ENCODE results near the gene WDR82. TPM values are rescaled to one million over a fixed set of nuclear protein-coding genes. Genes with fewer than 3 reads are reported as not detected.
A peak's percentile ranks its signal among the peaks of the same experiment; 100 is the strongest.

WDR82 gene
- total RNA-seq, 2 donors from 2014 or later: 78.4 to 84.2 TPM

- Histone ChIP-seq H3K4me3 (ENCODE audit: low read length) (no peak overlapping the region), H3K27me3 (ENCODE audit: control insufficient read depth, insufficient read depth, low read length, poor library complexity, severe bottlenecking) (no peaks in the 10 kb centered on the region), H3K9me3 (ENCODE audit: control insufficient read depth, low read length) (no peaks in the 10 kb centered on the region), H3K9ac (ENCODE audit: extremely low read depth, low read length, poor library complexity, severe bottlenecking) (no peak overlapping the region), H3K27ac (ENCODE audit: low read depth, low read length) (no peak overlapping the region), H3K36me3 (ENCODE audit: control insufficient read depth, insufficient read depth, low read length) (peaks cover 24% of the 10 kb centered on the region), H3K4me1 (ENCODE audit: control insufficient read depth, insufficient read depth, low read length) (peaks cover 8% of the 10 kb centered on the region)
- Mint-ChIP-seq H3K36me3 (ENCODE audit: low read depth) (peaks cover 25% of the 10 kb centered on the region), H3K4me1 (peaks cover 10% of the 10 kb centered on the region), H3K4me3 (no peak overlapping the region), H3K27me3 (ENCODE audit: insufficient read depth) (no peaks in the 10 kb centered on the region), H3K27ac (no peak overlapping the region), H3K9me3 (no peaks in the 10 kb centered on the region)
- TF ChIP-seq, protein P1, sequence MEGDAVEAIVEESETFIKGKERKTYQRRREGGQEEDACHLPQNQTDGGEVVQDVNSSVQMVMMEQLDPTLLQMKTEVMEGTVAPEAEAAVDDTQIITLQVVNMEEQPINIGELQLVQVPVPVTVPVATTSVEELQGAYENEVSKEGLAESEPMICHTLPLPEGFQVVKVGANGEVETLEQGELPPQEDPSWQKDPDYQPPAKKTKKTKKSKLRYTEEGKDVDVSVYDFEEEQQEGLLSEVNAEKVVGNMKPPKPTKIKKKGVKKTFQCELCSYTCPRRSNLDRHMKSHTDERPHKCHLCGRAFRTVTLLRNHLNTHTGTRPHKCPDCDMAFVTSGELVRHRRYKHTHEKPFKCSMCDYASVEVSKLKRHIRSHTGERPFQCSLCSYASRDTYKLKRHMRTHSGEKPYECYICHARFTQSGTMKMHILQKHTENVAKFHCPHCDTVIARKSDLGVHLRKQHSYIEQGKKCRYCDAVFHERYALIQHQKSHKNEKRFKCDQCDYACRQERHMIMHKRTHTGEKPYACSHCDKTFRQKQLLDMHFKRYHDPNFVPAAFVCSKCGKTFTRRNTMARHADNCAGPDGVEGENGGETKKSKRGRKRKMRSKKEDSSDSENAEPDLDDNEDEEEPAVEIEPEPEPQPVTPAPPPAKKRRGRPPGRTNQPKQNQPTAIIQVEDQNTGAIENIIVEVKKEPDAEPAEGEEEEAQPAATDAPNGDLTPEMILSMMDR (conservative IDR thresholded peaks at IDR 0.05): no peak
- DNase-seq: no peak
- WGBS, 2 experiments (ENCODE audit: insufficient coverage in 1 of 2, insufficient read length in 1 of 2): 90 to 92% methylated on average over 3 of the region's 3 CpGs
Observed at GRCh38 chr3:52218026-52218425, 60.4 kb downstream of the WDR82 start.

GRCh38 chr3:52217409-52217805 lies 61.0 kb downstream of the WDR82 start:
- TF ChIP-seq, protein P1 (conservative IDR thresholded peaks at IDR 0.05): no peak
- Mint-ChIP-seq H3K4me1 (peaks cover 10% of the 10 kb centered on the region), H3K9me3 (no peaks in the 10 kb centered on the region), H3K27ac (no peak overlapping the region), H3K36me3 (ENCODE audit: low read depth) (peaks cover 30% of the 10 kb centered on the region), H3K27me3 (ENCODE audit: insufficient read depth) (no peaks in the 10 kb centered on the region), H3K4me3 (no peak overlapping the region)
- peaks cover 8% of the 10 kb centered on the region for H3K4me1 ChIP-seq (ENCODE audit: control insufficient read depth, insufficient read depth, low read length)
- no peak overlapping the region for H3K9ac ChIP-seq (ENCODE audit: extremely low read depth, low read length, poor library complexity, severe bottlenecking)
- H3K27ac ChIP-seq (ENCODE audit: low read depth, low read length): no peak overlapping the region
- 90 to 92% methylated on average over 6 to 10 of the region's 10 CpGs for WGBS, 2 experiments (ENCODE audit: insufficient coverage in 1 of 2, insufficient read length in 1 of 2)
- H3K36me3 ChIP-seq (ENCODE audit: control insufficient read depth, insufficient read depth, low read length): peaks cover 28% of the 10 kb centered on the region
- no peak overlapping the region for H3K4me3 ChIP-seq (ENCODE audit: low read length)
- H3K27me3 ChIP-seq (ENCODE audit: control insufficient read depth, insufficient read depth, low read length, poor library complexity, severe bottlenecking): no peaks in the 10 kb centered on the region
- peak; percentile 50 for DNase-seq
- no peaks in the 10 kb centered on the region for H3K9me3 ChIP-seq (ENCODE audit: control insufficient read depth, low read length)

DNA sequence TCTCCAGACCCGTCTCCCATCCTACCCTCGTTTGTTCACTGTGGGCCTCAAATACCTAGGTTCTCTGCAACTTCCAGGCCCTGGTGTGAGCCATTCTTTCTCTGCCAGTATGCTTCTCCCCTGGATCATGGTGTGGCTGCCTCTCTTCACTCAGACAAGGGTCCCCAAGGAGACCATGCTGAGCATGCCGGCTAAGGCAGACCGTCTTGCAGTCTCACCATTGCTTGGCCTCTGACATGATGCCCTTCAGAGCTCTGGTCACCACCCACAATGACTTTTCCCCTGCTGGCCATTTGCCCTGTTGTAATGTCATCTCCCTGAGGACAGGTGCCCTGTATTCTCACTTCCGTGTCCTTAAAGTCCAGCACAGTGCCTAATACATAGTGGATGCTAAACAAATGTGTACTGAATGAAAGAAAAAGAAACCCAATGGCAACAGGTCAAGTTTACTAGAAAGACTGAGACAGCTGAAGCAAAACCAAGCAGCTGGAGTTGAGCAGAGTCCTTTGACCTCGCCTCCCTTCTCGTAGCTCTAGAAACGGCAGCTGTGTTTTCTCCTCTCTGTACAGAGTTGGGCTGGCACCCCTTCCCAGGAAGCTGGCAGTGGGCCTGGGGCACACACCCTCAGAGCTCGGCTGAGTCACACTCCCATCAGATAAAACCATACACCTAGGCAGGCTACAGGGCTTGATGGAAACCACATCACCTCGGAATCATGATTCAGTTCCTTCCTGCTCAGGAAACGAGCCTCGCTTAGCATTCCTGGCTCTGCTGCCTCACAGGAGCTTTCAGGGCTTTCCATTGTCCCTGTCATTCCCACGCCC lies 61.7 kb downstream of the WDR82 start:
- H3K36me3 Mint-ChIP-seq (ENCODE audit: low read depth): peaks cover 36% of the 10 kb centered on the region
- no peak overlapping the region for H3K27ac Mint-ChIP-seq
- peaks cover 10% of the 10 kb centered on the region for H3K4me1 Mint-ChIP-seq
- H3K27me3 Mint-ChIP-seq (ENCODE audit: insufficient read depth): no peaks in the 10 kb centered on the region
- no peaks in the 10 kb centered on the region for H3K27me3 ChIP-seq (ENCODE audit: control insufficient read depth, insufficient read depth, low read length, poor library complexity, severe bottlenecking)
- TF ChIP-seq, protein P1 (conservative IDR thresholded peaks at IDR 0.05): no peak
- no peak overlapping the region for H3K4me3 ChIP-seq (ENCODE audit: low read length)
- no peak overlapping the region for H3K9ac ChIP-seq (ENCODE audit: extremely low read depth, low read length, poor library complexity, severe bottlenecking)
- no peak overlapping the region for H3K27ac ChIP-seq (ENCODE audit: low read depth, low read length)
- H3K9me3 Mint-ChIP-seq: no peaks in the 10 kb centered on the region
- H3K36me3 ChIP-seq (ENCODE audit: control insufficient read depth, insufficient read depth, low read length): peaks cover 34% of the 10 kb centered on the region
- WGBS, 2 experiments (ENCODE audit: insufficient coverage in 1 of 2, insufficient read length in 1 of 2): 84 to 90% methylated on average over 11 to 13 of the region's 13 CpGs
- H3K9me3 ChIP-seq (ENCODE audit: control insufficient read depth, low read length): no peaks in the 10 kb centered on the region
- no peak overlapping the region for H3K4me3 Mint-ChIP-seq
- DNase-seq: no peak
- peaks cover 8% of the 10 kb centered on the region for H3K4me1 ChIP-seq (ENCODE audit: control insufficient read depth, insufficient read depth, low read length)

Data from endodermal cell (in vitro differentiated cells).